ENCODE data around the gene CASTOR1.

The CASTOR1 gene

DNA sequence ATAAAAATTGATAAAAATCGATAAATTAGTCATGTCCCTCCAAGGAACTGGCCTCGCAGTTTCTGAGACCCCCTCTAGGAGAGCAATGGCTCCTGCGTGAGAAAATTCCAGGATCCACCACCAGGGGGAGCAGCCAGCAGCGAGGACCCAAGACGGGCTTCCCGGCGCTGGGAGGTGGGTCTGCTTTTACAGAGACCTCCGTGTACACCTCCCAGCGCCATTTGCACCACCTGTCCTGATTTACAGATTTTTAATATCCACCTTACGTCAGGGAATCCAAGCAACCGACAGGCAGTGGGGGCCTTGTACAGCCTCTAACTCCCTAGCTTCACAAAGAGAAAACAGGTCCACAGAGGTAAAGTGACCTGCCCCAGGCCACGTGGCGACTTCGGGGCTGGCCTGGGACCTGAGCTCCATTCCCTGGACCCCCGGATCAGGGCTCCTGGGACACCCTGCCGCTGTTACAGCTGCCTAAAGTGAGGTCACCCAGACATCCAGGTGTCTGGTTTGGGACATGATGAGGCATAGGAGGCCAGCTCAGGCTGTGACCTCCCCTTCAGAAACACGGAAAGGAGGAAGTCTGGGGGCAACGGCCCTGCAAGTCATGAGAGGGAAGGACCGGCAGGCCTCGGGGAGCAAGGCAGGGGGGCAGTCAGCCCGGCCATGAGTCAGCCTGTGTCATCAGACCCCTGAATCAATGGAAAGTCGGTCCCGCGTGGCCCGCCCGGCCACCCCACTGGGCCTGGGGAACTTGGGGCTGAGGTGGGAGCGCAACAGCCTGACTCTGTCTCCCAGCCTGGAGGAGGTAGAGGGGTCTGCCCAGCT lies 26.2 kb downstream of the CASTOR1 start:
- DNase-seq: peak; percentile 64

DNA sequence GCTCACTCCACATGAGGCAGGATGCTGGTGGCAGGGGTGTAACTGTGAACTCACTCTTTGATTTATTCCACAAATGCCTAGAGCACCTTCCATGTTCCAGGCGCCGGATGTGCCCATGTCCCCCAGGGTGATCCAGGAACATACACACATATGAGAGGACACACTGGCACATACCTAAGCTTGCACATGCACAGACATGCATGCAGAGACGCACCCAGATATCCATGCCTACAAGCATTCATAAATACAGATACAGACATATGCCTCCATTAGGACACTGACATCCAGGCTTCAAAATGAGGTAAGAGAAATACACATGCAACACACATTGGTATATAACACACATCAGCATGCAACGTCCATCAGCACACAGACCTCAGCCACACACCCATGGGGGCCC lies 27.2 kb downstream of the CASTOR1 start:
- DNase-seq: no peak

- no peak for DNase-seq
These were observed 28.2 kb downstream of the CASTOR1 start for GRCh38 chr22:30261134-30261533.

- DNase-seq: no peak
These were observed 28.6 kb downstream of the CASTOR1 start for GRCh38 chr22:30260682-30261081.

- DNase-seq: no peak
These were observed 29.0 kb downstream of the CASTOR1 start for GRCh38 chr22:30260276-30260675.

GRCh38 chr22:30254314-30254713 lies 35.0 kb downstream of the CASTOR1 start:
- DNase-seq: no peak

- peak; percentile 87 for DNase-seq
These were observed 36.0 kb downstream of the CASTOR1 start for GRCh38 chr22:30253205-30253852.

DNA sequence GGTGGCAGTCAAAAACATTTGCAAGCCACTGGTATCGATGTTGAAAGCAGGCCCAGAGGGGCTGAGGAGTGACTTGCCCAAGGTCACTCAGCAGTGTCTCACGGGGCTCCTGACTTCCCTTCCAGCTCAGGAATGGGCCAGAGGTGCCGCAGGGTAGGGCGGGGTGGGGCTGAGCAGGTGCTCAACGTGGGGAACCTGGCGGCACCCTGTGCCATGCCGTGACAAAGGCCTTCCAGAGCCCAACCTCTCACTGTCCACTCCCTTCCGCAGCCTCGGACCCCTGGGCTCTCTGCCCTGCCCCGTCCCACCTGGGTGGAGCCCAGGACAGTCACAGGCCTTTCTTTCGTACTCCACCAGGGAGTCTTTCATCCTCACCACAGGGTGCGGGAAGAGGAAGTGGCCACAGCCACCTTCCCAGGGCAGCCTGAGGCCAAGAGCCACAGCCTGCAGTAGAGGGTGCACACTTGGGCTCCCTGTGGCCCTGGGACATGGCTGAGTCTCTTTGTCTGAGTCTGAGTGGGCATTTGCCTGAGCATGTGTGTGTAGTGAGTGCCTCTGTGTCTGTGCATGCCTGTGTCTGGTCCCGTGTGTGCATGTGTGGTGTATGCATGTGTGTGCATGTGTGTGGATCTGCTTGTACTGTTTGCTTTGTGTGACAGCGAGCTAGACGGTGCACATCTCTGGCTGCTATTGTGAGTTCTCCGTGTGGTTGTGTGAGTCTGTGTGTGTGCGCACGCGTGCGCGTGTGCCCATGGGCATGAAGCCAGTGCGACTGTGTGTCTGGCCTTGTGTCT lies 36.7 kb downstream of the CASTOR1 start:
- no peak for DNase-seq

- DNase-seq: peak; percentile 63
These were observed 37.6 kb downstream of the CASTOR1 start for GRCh38 chr22:30251711-30252110.

- DNase-seq: no peak
These were observed 38.5 kb downstream of the CASTOR1 start for GRCh38 chr22:30250661-30251267.

DNA sequence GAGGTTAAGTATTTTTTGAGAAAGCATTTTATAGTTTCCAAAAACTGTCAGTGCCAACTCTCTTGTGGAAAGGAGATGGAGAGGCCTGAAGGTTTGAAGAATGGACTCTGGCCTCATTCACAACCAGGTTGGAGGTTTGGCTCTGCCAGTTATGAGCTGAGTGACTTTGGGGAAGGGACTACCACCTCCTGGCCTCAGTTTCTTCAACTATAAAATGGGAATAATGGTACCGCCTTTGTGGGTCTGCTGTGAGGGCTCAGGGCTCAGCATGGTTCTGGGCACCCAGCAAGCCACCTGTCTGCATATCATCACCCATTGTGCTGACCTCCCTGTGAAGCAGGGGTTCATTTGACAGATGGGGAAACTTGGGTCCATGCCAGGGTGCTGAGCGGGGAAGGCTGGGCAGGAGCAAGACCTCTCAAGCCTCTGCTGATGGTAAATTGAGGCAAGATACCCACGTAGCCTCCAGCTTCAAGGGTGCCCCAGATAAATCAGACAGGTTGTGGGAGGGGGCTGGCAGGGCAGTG lies 39.2 kb downstream of the CASTOR1 start:
- DNase-seq: no peak

DNA sequence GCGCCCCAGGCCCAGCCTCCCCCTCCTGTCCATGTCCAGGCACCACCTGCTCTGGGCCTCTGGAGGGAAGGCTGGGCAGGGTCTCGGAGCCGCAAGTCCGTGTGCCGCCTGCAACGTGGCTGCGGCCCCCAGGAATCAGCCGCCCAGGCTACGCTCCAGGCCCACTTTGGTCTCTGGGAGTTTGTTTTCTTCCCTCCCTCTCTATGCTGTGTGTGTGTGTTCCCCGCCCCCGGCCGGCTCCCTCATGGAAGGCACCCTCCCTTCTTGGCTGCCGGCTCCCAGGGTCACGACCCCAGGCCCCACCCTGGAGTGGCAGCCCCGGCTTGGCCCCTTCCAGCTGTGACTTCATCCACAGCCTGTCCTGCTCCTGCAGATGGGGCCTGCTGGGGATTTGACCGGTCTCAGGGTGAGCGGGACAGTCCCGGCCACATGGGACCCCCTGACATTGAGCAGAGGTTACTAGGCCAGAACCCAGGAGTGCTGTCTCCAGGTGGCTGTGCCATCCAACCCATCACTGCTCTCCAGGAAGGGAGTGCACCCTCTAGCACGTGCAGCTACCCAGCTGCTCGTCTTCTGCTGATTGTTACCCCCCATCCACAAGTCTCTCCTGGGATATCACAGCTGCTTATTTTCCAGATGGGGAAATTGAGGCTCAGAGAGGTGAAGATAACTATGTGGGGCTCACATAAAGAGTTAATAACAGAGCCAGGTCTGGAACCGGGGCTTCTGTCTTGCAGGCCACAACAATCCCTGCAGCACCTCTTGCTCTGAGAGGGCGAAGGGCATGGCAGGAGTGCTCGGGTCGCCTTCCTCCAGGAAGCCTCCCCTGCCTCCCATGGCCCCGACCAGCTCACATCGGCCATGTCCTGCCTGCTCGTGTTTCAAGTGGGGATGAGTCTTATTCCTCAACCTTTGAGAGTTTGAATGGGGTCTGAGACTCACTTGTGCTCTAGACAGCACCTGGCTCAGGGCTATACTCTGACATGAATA lies 40.0 kb downstream of the CASTOR1 start:
- no peak for DNase-seq

- DNase-seq: no peak
These were observed 40.8 kb downstream of the CASTOR1 start for GRCh38 chr22:30248484-30248883.

DNA sequence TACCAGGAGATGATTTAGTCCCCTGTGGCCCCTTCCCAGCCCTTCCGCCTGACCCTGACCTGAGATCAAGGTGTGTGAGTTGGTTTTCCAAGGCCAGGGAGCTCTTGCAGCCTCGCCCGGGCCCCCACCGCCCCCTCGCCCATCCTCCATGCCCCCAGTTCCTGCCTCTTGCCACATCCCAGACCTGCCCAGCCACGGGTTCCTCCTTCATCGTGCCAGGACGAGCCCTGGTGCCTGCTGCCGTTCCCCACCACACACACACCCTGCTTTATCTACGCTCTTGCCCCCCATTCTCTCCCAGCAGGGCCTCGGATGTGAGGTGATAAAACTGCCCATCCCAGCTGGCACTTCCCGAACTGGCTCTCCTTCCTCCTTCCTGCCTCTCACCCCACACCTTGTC lies 41.3 kb downstream of the CASTOR1 start:
- DNase-seq: no peak

DNA sequence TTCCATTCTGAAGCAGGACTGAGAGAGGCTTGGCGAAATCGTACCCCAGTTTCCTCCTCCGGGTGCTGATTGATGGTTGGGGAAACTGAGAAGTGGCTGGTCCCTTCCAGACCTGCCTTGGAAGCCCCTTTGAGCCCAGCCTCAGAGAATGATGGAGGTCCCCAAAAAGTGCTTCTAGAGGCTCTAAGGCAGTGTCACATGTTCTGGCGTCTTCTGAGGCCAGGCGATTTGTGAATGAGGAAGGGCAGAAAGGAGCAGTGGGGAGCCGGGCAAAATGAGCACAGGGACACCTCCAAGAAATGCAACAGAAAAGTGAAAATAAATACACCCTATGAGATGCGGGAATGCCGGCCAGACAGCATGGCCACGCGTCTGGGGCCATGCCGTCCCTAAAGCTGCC lies 41.7 kb downstream of the CASTOR1 start:
- DNase-seq: no peak

- no peak for DNase-seq
These were observed 42.4 kb downstream of the CASTOR1 start for GRCh38 chr22:30246814-30247376.

- peak; percentile 75 for DNase-seq
These were observed 43.1 kb downstream of the CASTOR1 start, which contains the start of gene LIF for GRCh38 chr22:30245985-30246813. LIF (minus strand) TSS chr22:30246759; CDS start chr22:30246695, 64 bp downstream.

DNA sequence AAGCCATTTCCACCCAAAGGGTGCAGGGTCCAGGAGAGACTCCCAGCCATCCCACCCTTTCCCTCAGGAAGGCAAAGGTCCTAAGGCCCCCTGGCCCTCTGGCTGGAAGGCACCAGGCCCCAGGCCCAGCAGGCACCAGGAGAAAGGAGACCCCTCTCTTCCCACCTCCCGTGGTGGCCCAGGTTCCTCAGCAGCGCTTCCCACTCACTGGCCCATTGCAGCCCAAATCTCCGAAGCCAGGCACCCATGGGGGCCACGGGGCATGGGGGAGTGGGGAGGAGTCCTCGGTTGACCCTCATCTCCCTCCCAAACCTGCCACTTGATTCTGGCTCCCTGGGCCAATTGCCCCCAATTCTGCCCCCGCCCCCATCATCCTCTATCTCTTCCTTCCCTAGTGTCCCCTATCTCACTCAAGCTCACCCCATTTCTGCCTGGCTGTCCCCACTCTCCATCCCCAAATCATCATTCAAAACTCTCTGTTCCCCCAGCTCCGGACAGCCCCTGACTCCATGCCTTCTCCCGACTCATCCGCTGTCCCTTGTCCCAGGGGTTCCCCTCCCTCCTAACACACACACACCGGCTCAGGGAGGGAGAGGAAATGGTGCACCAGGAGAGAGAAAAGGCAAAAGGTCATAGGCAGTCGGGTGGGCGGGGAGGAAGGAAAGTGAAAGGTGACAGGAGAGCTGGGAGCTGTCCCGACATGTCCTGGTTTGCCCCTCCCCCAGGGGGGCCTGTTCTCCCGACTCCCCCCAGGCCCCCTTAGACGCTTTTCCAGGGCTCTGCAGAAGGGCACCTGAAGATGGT lies 43.9 kb downstream of the CASTOR1 start:
- peak; percentile 48 for DNase-seq

GRCh38 chr22:30244641-30245040 lies 44.7 kb downstream of the CASTOR1 start:
- no peak for DNase-seq

All from NCI-H2171 treated with DMSO at 0.1 percent for 48 hours (cell line).